HG02759 (cell line): ENCODE measurements around the gene CIDEB.
A peak's percentile ranks its signal among the peaks of the same experiment; 100 is the strongest.
"Not testable (repeated sequence)": the region's sequence is repeated elsewhere in the genome, so short reads cannot be mapped to it uniquely, and the experiment has no call there.

Experiments used
- ATAC-seq: cut with Tn5 transposase; IDR thresholded peaks from one replicate; pipeline ENCODE4 v1.9.1; 2021; ENCODE audit warnings: mild to moderate bottlenecking, moderate library complexity; ENCODE audit not compliant: unreplicated experiment

The CIDEB gene

GRCh38 chr14:24332268-24332993 lies 24.7 kb upstream of the CIDEB start:
- peak; percentile 87 for ATAC-seq

- no peak for ATAC-seq
These were observed 24.0 kb upstream of the CIDEB start for GRCh38 chr14:24331731-24332267.

- ATAC-seq: no peak
These were observed 23.3 kb upstream of the CIDEB start for GRCh38 chr14:24330973-24331674.

GRCh38 chr14:24329736-24330135 lies 22.0 kb upstream of the CIDEB start:
- no peak for ATAC-seq

GRCh38 chr14:24329073-24329663 lies 21.4 kb upstream of the CIDEB start:
- no peak for ATAC-seq

- ATAC-seq: not testable (repeated sequence)
These were observed 20.1 kb upstream of the CIDEB start for GRCh38 chr14:24327914-24328313.

- no peak for ATAC-seq
These were observed 19.5 kb upstream of the CIDEB start for GRCh38 chr14:24327303-24327702.

- ATAC-seq: no peak
These were observed 18.2 kb upstream of the CIDEB start for GRCh38 chr14:24325963-24326362.

- no peak for ATAC-seq
These were observed 17.3 kb upstream of the CIDEB start for GRCh38 chr14:24325041-24325530.

- no peak for ATAC-seq
These were observed 16.2 kb upstream of the CIDEB start for GRCh38 chr14:24324024-24324423.

GRCh38 chr14:24323341-24323740 lies 15.6 kb upstream of the CIDEB start:
- no peak for ATAC-seq

GRCh38 chr14:24322672-24323071 lies 14.9 kb upstream of the CIDEB start:
- no peak for ATAC-seq

- no peak for ATAC-seq
These were observed 13.6 kb upstream of the CIDEB start for GRCh38 chr14:24321212-24321975.

- ATAC-seq: no peak
These were observed 9.6 kb upstream of the CIDEB start for GRCh38 chr14:24317141-24317928.

- ATAC-seq: no peak
These were observed 8.8 kb upstream of the CIDEB start for GRCh38 chr14:24316597-24316950.

GRCh38 chr14:24315807-24316596 lies 8.2 kb upstream of the CIDEB start:
- no peak for ATAC-seq

GRCh38 chr14:24315243-24315806 lies 7.5 kb upstream of the CIDEB start:
- ATAC-seq: no peak

GRCh38 chr14:24314377-24315193 lies 6.8 kb upstream of the CIDEB start:
- no peak for ATAC-seq
